NCI-H187 (cell line): Measurements from ENCODE around the gene LBR.
"Not testable (repeated sequence)": the region's sequence is repeated elsewhere in the genome, so short reads cannot be mapped to it uniquely, and the experiment has no call there.

Experiments
- DNase-seq, 2 experiments: peaks; one replicate each; lab custom pipeline; 2025; lab: John Stamatoyannopoulos, UW

The LBR gene

DNA sequence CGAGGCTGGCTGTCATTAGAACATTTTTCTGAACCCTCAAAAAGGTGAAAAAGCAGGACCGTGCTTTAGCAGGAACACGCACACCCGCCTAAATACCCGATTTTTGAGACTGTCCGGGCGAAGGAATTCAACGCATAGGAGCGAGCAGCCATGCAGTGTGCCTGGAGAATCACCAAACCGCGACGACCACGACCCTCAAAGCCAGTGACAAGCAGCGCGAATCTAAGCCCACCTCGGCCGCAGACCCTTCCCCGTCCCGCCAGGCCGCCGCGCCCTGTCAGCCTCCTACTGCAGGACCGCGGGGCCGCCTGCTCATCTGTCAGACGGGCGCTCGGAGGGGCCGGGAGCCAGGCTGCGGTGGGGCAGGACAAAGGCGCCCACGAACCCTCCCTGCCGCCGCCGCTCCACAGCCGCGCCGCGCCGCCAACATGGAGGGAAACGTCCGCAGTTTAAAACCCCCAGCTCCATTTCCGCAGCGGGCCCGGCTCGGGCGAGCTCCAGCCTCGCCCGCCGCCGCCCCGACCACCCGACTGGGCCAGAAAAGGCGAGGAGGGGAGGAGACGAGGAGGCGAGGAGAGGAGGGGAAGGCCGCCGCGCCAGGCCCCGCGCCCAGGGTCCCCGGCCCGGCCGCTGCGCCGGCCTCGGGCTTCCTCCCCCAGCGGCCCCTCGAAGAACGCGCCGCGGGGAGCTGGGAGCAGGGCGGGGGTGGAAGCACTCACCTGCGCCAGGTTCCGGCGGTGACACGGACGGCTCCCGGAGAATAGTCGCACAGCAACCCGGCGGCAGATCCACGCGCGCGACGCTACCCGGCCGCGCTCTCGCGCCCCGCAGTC is at the start of gene LBR:
Gene LBR, minus strand, starts transcription at position 804 of the 833 bp plus-strand sequence. CDS start 3,963 bp downstream, outside the sequence.
- DNase-seq, result no peak

DNA sequence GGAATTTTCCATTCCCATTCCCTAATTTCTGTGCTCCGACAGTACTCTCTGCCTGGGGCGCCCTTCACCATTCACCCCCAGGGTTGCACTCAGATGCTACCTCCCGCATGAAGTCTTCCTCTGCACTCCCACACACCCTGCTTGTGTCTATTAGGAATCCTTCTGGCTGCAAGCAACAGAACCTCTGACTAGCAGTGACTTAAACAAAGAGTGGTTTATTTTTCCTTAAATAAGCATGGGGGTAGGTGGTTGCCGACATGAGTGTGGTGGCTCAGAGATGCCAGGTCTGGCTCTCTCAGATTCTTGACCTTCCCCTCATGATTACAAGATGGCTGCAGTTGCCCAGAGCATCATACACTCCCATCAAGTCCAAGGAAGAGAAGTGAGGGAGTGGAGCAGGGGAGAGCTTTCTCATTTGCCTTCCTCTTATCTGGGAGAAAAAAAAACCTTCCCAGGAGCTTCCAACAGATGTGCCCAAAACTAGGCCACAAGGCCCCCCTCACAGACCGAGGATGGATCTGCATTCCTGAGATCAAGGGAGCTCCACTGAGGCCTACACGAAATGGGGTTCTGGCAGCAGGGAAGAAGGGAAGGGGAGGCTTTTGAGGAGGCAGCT is 49.6 kb upstream of the LBR start:
- no peak for DNase-seq

DNA sequence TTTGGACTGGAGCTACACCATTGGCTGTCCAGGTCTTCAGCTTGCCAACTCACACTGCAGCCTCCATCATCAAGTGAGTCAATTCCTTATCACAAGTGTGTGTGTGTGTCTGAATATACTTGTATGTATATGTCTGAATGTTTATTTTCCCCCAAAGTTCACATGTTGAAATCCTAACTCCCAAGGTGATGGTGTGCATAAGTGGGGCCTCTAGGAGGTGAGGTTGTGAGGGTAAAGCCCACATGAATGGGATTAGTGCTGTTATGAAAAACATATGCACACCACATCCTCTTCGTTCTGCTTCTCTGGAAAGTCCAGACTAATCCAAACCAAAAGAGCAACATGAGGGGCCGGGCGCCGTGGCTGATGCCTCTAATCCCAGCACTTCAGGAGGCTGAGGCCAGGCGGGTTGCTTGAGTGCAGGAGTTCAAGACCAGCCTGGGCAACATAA is 48.7 kb upstream of the LBR start:
- DNase-seq, result no peak

DNA sequence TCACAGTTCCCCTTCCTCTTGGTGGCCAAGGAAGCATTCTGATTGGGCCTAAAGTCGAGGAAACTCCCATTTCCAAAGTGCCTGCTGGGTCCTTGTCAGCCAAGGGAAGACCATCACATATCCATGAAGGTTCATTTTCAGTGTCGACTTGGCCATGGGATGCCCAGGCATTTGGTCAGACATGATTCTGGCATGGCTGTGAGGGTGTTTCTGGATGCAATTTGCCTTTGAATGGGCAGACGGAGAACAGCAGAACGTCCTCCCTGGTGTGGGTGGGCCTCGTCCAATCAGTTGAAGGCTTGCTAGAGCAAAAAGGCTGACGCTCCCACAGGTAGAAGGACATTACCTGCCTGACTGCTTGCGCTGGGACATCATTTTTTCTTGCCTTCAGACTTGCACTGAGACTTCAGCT is 48.3 kb upstream of the LBR start:
- no peak for DNase-seq

DNA sequence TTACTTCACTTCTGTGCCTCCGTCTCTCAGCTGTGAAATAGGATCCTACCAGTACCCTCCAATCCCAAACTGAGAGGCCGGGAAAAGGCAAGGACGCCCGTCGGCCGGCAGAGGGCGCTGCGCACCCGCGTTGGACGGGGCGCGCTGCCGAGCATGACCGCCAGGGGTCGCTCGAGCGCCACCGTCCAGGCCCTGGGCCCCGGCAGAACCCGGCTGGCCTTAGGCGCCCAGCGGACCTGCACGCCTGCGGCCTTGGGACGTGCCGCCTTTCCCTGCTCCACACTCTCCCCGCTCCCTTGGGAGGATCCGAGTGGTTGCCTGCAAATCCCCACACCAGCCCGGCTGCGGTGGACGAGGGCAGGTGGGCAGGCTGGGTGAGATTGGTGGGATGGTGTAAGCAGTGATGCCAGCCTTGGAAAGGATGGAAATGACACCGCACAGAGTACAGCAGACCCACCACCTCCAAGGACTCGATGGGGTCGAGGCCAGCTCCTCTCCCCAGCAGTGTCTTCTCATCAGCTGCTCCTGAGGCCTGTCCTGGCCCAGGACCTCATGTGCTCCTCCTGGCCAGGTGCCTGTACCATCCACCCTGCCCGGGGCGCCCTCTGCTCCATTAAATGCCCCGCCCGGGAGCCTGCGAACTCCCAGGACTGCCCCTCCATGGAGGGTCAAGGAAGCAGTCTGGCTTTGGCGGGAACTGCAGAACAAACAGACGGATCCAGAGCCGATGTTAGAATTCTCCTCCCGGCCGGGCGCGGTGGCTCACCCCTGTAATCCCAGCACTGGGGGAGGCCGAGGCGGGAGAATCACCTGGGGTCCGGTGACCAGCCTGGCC is 47.4 kb upstream of the LBR start:
- DNase-seq, result peak in 1 of 2 experiments; percentile 15

DNA sequence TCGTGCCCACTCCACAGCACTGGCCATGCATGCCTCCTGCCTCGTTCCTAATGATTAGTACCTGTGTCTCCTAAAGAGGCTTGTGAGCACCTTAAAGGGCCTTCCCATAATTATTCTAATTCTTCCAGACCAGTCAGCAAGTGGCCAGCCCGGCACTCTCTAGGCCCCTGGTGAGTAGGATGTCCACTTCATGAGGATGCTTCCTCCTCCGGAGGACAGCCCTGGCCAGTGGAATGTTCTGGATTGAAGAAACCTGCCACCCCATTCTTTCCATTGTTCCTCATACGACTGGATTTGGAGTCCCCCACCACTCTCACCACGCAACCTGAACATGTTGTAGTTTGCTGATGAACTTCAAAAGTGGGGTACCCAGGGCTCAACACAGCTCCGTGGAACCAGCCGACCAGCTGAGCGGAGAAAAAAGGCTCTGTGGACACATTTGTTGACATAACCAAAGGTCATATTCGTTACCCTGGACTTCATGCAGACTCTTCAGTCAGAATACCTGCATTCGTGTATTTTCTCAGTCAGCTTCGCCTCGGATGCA is 46.7 kb upstream of the LBR start:
- no peak for DNase-seq

DNA sequence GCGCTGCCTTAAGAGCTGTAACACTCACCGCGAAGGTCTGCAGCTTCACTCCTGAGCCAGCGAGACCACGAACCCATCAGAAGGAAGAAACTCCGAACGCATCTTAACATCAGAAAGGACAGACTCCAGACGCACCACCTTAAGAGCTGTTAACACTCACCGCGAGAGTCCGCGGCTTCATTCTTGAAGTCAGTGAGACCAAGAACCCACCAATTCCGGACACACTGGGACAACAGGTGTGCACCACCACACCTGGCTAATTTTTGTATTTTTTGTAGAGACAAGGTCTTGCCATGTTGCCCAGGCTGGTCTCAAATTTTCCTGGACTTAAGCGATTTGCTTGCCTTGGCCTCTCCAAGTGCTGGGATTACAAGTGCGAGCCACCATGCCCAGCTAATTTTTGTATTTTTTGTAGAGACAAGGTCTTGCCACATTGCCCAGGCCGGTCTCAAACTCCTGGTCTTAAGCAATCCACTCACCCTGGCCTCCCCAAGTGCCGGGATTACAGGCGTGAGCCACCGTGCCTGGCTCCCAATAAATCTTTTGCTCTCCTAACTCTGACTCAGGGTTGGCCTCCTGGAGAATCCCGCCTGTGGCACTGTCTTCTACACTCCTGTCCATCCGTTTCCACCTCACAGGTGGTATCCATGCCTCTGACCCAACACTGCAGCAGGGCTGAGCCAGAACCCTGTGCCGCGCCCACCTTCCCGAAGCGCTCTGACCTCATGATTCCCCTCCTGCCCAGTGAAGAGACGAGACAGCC is 46.0 kb upstream of the LBR start:
- DNase-seq, result not testable (repeated sequence)

- not testable (repeated sequence) for DNase-seq
These were observed 45.4 kb upstream of the LBR start for GRCh38 chr1:225473266-225473665.

DNA sequence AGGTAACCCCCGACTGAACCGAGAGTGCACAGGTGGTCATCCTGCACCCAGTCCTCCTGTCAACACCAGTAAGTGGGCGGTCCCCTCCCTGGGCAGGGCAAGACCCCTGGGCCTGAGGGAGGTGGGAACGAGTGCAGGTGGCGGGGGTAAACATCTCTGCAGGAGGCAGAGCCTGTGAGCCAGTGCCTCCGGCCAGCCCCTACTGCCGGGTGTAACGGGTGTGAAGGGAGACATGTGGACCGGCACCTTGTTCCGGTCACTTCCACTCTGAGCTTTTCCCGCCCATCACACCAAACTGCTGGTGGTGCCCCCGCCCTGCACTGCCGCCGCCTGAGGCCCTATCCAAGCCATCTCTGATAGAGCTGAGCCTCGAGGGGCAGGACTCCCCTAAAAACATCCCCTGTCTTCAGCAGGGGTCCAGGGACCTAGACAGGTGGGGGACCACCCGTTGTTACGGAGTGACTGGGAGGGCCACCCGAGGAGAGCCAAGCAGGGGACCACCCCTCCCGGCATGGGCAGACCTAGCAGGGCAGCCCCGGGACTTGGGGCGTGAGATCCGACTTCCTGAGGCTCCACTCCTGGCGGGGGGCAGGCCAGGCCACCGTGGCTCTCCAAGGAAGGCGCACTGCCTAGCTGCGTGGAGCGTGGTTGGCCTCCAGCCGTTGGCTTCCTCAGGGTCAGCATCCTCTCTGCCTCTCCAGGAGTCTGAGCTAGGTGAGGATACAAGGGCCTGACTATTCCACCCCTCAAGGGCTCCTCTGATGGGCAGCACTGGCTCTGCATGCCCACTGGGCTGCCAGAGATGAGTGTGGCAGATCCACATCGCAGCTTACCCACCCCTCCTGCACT is 43.8 kb upstream of the LBR start:
- DNase-seq, result no peak

DNA sequence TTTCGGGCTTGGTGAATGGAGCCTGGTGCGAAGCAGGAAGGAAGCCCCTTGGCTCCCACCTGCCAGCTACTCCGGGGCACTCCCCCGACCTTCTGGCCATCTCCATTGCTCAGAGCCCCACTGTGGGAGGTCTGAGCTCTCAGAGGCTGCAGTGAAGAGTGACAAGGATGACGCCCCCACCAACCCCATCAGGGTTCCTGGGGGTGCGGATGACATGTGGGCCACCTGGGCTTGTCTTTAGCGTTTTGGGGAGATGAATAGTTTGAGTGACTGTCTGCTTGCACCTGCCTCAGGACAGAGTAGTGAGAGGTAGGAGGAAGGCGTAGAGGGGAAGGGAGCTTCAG is 43.2 kb upstream of the LBR start:
- no peak for DNase-seq

DNA sequence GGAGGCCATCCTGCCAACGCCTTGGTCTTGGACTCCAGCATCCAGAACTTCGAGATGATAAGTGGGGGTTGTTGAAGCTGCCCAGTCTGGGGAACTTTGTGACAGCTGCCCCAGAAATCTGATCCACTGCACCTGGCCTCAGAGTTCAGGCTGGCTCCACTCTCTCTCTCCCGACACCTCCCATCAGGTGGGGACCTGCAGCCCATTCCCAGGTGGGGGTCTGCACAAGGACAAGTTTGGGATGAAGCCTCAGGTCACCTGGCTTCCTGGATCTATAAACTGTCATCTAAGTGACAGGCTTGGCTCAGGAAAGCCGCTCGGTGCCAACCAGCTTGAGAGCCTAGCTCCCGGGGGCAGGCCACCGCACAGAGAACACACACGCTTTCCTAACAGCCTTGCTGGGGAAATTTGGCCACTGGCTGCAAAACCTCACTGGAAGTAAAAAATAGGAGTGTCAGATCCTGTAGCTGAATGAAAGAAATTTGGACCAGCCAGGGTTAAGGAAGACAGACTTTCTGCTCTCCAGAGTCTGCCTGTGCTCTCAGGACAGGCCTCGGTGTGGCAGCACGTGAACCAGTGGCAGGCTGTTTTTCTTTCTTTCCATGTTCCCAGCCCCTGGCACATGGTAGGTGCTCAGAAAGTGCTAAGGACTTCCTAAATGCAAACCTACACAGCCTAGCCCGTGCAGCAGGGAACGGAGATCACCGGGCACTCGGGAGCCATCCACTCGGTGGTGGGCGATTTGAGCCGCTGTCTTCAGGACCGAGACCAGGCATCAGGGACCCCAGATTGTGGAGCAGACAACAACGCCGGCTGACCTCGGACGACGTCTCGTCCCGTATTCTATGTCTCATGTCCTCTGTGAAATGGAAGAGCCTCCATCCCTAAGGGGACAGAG is 42.6 kb upstream of the LBR start:
- no peak for DNase-seq

DNA sequence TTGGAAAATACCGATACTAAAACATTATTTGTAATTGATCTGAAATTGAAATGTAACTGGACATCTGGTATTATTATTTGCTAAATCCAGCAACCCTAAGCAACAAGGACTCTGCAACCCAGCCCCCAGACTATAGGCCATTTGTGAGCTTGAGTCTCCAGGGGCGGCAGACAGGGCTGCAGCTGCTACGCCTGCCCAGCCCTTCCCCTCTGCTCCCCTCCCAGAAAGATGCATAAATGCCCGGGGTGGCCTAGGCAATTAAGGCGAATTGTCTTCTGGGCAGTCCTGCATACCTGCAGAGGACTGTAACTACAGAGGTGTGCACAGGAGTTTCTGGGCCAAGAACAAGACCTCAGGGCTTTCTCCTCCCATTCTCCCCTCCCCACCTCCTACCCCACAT is 41.2 kb upstream of the LBR start:
- DNase-seq, result no peak

- no peak for DNase-seq
These were observed 40.6 kb upstream of the LBR start for GRCh38 chr1:225468270-225469020.

DNA sequence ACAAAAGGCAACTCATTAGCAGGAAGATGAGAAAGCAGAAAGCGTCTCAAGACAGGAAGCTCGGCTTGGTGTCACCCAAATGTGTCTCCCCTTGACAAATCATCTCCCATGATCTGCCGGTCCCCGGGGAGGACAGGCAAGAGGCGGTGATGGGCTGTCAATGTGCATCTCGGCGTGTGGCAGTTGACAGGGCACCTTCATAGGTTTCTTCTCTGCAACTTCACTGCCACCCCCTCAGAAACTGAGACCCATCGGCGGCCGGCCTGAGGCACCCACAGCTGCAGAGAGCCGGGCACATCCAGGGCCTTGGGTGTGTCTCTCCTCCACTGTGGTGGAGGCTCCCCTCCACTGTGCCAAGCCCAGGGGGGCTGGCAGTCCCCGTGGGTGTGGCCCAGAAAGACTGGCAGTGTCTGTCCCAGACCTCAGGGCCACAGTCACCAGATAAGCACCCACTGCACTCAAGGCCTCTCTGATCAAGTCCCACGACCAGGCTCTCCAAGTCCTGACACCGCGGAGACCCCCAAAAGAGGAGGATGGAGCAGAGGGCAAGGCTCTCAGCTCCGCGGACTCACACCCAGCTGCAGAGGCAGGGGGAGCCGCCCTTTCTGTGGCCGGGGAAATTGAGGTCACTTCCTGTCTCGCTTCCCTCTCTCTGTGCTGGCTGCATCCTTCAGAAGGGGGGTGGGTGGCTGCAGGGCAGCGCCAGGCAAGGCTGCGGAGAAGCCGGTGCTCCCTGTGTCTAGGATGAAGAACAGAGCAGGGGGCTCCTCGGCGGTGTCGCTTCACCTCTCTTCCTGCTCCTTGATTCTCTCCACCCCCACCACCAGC is 39.6 kb upstream of the LBR start:
- DNase-seq, result no peak

- no peak for DNase-seq
These were observed 39.0 kb upstream of the LBR start for GRCh38 chr1:225466848-225467192.

DNA sequence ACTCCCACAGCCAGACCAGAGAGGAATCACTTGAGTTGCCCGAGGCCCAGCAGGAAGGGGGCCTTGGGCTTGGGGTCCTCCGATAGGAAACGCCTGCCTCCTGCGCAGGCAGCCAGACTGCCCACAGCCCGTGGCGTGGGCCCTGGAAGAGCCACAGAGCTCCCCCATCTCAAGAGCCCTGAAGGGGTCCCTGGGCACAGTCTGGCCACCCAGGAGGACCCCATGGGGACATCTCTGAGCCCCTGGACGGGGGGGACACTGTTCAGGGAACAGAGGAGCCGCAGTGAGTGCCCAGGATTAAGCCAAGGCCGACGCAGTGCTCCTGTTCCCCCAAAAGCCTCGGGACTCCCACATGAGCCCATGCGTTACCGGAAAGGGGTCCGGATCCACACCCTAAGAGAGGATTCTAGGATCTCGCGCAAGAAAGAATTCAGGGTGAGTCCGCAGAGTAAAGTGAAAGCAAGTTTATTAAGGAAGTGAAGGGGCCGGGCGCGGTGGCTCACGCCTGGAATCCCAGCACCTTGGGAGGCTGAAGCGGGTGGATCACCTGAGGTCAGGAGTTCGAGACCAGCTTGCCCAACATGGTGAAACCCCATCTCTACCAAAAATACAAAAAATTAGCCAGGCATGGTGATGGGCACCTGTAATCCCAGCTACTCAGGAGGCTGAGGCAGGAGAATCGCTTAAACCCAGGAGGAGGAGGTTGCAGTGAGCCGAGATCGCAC is 38.1 kb upstream of the LBR start:
- no peak for DNase-seq
